BLaER1 (cell line): ENCODE data around the gene SAA2.
A peak's percentile ranks its signal among the peaks of the same experiment; 100 is the strongest.

Experiments used
- H3K27ac ChIP-seq: shearing (Covaris generic); formaldehyde crosslinking; 2 replicates; pipeline ENCODE4 v1.8.1; 2022
- H3K27me3 ChIP-seq: shearing (Covaris generic); formaldehyde crosslinking; 2 replicates; pipeline ENCODE4 v1.8.1; 2022
- H3K36me3 ChIP-seq: shearing (Covaris generic); formaldehyde crosslinking; 2 replicates; pipeline ENCODE4 v1.8.1; 2022
- H3K4me1 ChIP-seq: shearing (Covaris generic); formaldehyde crosslinking; 2 replicates; pipeline ENCODE4 v1.8.1; 2022
- H3K4me2 ChIP-seq: shearing (Covaris generic); formaldehyde crosslinking; 2 replicates; pipeline ENCODE4 v1.8.1; 2022
- H3K4me3 ChIP-seq: shearing (Covaris generic); formaldehyde crosslinking; 2 replicates; pipeline ENCODE4 v1.8.1; 2022
- H3K9ac ChIP-seq: shearing (Covaris generic); formaldehyde crosslinking; 2 replicates; pipeline ENCODE4 v1.8.1; 2022
- H3K9me3 ChIP-seq: shearing (Covaris generic); formaldehyde crosslinking; 2 replicates; pipeline ENCODE4 v1.8.1; 2022
- H4K20me1 ChIP-seq: shearing (Covaris generic); formaldehyde crosslinking; 2 replicates; pipeline ENCODE4 v1.8.1; 2022
- Cebpa-rat ChIP-seq: shearing (Covaris generic); IDR thresholded peaks from 2 replicates; pipeline ENCODE4 v1.8.1; 2022

SAA2 gene

GRCh38 chr11:18245396-18245795 lies 3.1 kb downstream of the SAA2 start:
- H3K9me3 ChIP-seq = peaks cover 21% of the 10 kb centered on the region
- no peak overlapping the region for H3K9ac ChIP-seq
- no peaks in the 10 kb centered on the region for H3K36me3 ChIP-seq
- peak overlapping the region; percentile 41; the same call in 1 of the 2 replicates for H3K27ac ChIP-seq
- peaks cover 29% of the 10 kb centered on the region for H3K4me1 ChIP-seq
- no peak for TF ChIP-seq Cebpa-rat
- no peak overlapping the region for H3K4me3 ChIP-seq
- no peaks in the 10 kb centered on the region for H3K27me3 ChIP-seq
- H4K20me1 ChIP-seq = no peaks in the 10 kb centered on the region
- H3K4me2 ChIP-seq = peak overlapping the region; percentile 51

DNA sequence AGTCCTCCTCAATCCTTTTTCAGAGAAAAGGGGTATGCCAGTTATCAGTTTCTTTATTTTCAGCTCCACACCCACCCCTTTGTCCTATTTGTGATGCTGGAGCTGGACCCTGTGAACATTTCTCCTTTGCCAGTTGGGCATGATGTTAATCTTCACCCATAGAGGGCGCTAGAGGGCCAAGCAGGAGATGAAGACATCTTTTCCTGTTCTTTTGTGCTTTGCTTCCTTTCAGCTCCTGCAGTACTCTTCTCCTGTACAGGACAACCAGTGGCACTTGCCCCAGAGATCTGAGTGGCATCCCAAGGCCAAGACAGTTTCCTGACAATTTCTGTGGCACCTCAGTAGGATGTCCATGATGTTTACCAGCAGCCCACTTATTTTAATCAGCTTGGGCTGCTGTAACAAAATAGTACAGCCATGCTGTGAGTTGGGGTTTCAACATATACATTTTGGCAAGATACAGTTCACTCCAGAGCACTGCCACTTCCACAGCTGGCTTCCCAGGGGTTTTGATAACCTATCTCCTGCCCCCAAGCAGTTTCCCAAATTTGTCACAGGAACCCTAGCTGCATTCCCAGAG lies 4.6 kb downstream of the SAA2 start:
- H3K27me3 ChIP-seq = no peaks in the 10 kb centered on the region
- no peak for TF ChIP-seq Cebpa-rat
- no peaks in the 10 kb centered on the region for H3K36me3 ChIP-seq
- H3K4me1 ChIP-seq = peaks cover 29% of the 10 kb centered on the region
- peak overlapping the region; percentile 51 for H3K4me2 ChIP-seq
- H4K20me1 ChIP-seq = no peaks in the 10 kb centered on the region
- H3K27ac ChIP-seq = no peak overlapping the region; the same call in 1 of the 2 replicates
- no peak overlapping the region; the same call in 1 of the 2 replicates for H3K4me3 ChIP-seq
- no peak overlapping the region for H3K9ac ChIP-seq
- H3K9me3 ChIP-seq = peaks cover 21% of the 10 kb centered on the region

- no peak overlapping the region for H3K9ac ChIP-seq
- no peaks in the 10 kb centered on the region for H3K36me3 ChIP-seq
- TF ChIP-seq Cebpa-rat = no peak
- peaks cover 21% of the 10 kb centered on the region for H3K9me3 ChIP-seq
- H3K4me2 ChIP-seq = no peak overlapping the region
- H3K27ac ChIP-seq = no peak overlapping the region
- peaks cover 18% of the 10 kb centered on the region for H3K4me1 ChIP-seq
- H4K20me1 ChIP-seq = no peaks in the 10 kb centered on the region
- no peaks in the 10 kb centered on the region for H3K27me3 ChIP-seq
- no peak overlapping the region for H3K4me3 ChIP-seq
These were observed 8.8 kb downstream of the SAA2 start for GRCh38 chr11:18239655-18240054.

- 0 out of 2 replicates have a peak, but pooled peaks cover 5% of the 10 kb centered on the region for H3K9me3 ChIP-seq
- no peaks in the 10 kb centered on the region for H4K20me1 ChIP-seq
- H3K36me3 ChIP-seq = no peaks in the 10 kb centered on the region
- H3K4me1 ChIP-seq = peaks cover 7% of the 10 kb centered on the region
- no peak within 1 kb of the TSS for H3K27ac ChIP-seq
- H3K9ac ChIP-seq = no peak within 1 kb of the TSS
- H3K27me3 ChIP-seq = no peaks in the 10 kb centered on the region
- peak within 1 kb of the TSS; percentile 5; the same call in 1 of the 2 replicates for H3K4me2 ChIP-seq
- H3K4me3 ChIP-seq = no peak within 1 kb of the TSS
- TF ChIP-seq Cebpa-rat = no peak
These were observed 11.7 kb downstream of the SAA2 start, which contains the start of gene SAA4 for GRCh38 chr11:18236664-18237356. Gene SAA4 (minus strand): TSS chr11:18236802. CDS start chr11:18235926, 876 bp downstream.

DNA sequence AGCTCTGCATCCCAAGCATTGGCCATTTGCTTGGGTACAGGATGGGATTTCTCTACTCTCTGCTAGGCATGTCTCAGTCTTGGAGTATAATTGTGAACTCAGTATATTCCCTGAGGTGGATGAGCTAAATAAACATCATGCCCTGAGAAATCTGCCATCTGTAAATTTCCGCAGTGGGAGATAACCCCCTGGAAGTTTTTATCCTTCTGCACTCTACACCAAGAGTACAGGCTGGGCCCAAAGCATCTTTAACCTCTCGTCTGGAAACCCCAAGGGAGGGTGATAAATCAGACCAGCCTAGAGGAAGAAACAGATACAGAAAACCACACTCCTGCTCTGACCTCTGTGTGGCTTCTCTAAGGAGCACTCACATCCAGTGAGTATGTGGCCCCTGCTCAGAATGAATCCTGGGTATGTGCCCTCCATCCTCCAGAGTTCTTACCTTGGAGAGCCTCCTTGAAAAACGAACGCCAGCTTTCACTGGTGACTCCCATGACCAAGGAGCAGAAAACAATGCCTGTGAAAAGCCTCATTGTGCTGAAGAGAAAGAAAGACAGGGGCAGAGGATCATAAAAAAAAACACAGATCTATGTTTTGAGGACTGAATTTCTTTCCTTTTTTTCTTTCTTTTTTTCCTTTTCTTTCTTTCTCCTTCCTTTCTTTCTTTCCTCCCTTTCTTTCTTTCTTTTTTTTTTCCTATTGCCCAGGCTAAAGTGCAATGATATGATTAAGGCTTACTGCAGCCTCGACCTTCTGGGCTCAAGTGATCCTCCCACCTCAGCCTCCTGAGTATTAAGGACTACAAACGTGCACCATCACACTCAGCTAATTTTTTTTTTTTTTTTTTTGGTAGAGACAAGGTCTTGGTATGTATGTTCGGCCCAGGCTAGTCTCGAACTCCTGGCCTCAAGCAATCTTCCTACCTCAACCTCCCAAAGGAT lies 12.8 kb downstream of the SAA2 start:
- Histone ChIP-seq H3K4me3 (no peak overlapping the region), H3K36me3 (no peaks in the 10 kb centered on the region), H3K4me1 (peaks cover 7% of the 10 kb centered on the region), H3K4me2 (peak overlapping the region; percentile 5; the same call in 1 of the 2 replicates), H3K27me3 (no peaks in the 10 kb centered on the region), H3K27ac (no peak overlapping the region), H3K9ac (no peak overlapping the region), H3K9me3 (0 out of 2 replicates have a peak, but pooled peaks cover under 1% of the 10 kb centered on the region), H4K20me1 (no peaks in the 10 kb centered on the region)
- TF ChIP-seq Cebpa-rat = no peak

DNA sequence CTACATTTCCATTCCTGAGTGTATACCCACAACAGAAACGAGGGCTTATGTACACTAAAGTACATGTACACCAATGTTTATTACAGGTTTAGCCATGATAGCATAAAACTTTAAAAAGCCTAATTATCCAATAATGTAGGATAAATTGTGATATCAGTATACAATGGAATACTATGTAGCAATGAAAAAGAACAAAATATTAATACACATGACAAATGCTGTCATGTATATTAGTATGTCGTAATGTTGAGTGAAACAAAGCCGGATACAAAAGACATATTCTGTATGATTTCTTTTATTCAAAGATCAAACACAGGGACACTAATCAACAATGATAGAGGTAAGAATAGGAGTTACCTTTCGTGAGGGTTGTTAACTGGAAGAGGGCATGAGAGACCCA lies 14.6 kb downstream of the SAA2 start:
- Histone ChIP-seq H3K27me3 (no peaks in the 10 kb centered on the region), H3K4me3 (no peak overlapping the region), H3K9ac (no peak overlapping the region), H3K36me3 (no peaks in the 10 kb centered on the region), H4K20me1 (no peaks in the 10 kb centered on the region), H3K27ac (no peak overlapping the region), H3K4me1 (peaks cover 13% of the 10 kb centered on the region), H3K4me2 (no peak overlapping the region), H3K9me3 (no peaks in the 10 kb centered on the region)
- TF ChIP-seq Cebpa-rat = no peak; the same call in 1 of the 2 replicates

DNA sequence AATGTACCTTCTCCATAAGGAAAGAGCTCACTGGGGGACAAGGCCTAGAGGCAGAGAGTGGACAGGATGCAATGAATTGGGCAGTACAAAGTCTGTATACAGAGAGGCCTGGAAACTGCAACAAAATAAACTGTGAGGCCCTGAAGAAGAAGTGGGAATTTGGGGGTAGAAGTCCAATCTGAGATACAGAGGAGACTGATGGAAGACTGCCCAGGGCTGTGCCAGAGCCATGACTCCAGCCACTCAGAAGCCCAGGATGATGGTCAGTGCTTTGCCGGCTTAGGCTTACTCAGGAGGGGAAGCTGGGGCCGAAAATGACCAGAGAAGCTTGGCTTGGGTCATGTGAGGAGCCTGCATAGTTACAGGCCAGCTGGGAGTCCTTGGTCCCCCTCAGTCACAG lies 17.6 kb downstream of the SAA2 start:
- Histone ChIP-seq H3K4me3 (no peak overlapping the region), H3K9me3 (no peaks in the 10 kb centered on the region), H3K27me3 (no peaks in the 10 kb centered on the region), H3K4me2 (no peak overlapping the region), H3K36me3 (no peaks in the 10 kb centered on the region), H3K27ac (no peak overlapping the region), H3K9ac (no peak overlapping the region), H3K4me1 (peaks cover 13% of the 10 kb centered on the region), H4K20me1 (no peaks in the 10 kb centered on the region)
- no peak for TF ChIP-seq Cebpa-rat

- no peak overlapping the region for H3K9ac ChIP-seq
- no peak overlapping the region for H3K4me3 ChIP-seq
- H3K27ac ChIP-seq = no peak overlapping the region
- H4K20me1 ChIP-seq = no peaks in the 10 kb centered on the region
- no peaks in the 10 kb centered on the region for H3K36me3 ChIP-seq
- TF ChIP-seq Cebpa-rat = no peak
- no peaks in the 10 kb centered on the region for H3K27me3 ChIP-seq
- peak overlapping the region; percentile 21; the same call in 1 of the 2 replicates for H3K4me2 ChIP-seq
- peaks cover 6% of the 10 kb centered on the region; the same call in 1 of the 2 replicates for H3K4me1 ChIP-seq
- H3K9me3 ChIP-seq = no peaks in the 10 kb centered on the region
These were observed 19.0 kb downstream of the SAA2 start for GRCh38 chr11:18229501-18229900.

GRCh38 chr11:18225913-18226312 lies 22.6 kb downstream of the SAA2 start:
- Histone ChIP-seq H3K27ac (no peak overlapping the region), H3K27me3 (no peaks in the 10 kb centered on the region), H3K9me3 (peaks cover 9% of the 10 kb centered on the region), H3K9ac (no peak overlapping the region), H3K4me3 (no peak overlapping the region), H4K20me1 (no peaks in the 10 kb centered on the region), H3K4me2 (no peak overlapping the region), H3K4me1 (peaks cover 6% of the 10 kb centered on the region; the same call in 1 of the 2 replicates), H3K36me3 (no peaks in the 10 kb centered on the region)
- TF ChIP-seq Cebpa-rat = no peak
